HepG2 (cell line): ENCODE results near the gene MYLK2. TPM values are rescaled to one million over a fixed set of nuclear protein-coding genes. Genes with fewer than 3 reads are reported as not detected.

Experiments
- ATAC-seq: fragments of 200-7000 bp; cut with Tn5 transposase; 3 replicates; pipeline ENCODE4 v1.9.1; 2020; ENCODE audit warnings: mild to moderate bottlenecking, moderate library complexity
- BruUV-seq: library from RNA; stranded (reverse); fragments of 400-500 nt; replicated peaks from 2 replicates; lab custom pipeline; 2021; lab: Mats Ljungman, UMichigan
- CTCF ChIA-PET: fragments of 300-600 bp; formaldehyde crosslinking; extraction: SDS; loops from one replicate; lab custom pipeline; 2021; ENCODE audit warnings: low total read pairs, inconsistent platforms, low intra/inter-chr PET ratio; lab: Yijun Ruan, JAX
- POLR2A ChIA-PET: fragments of 350-600 bp; sonication (Branson Sonifier 250); formaldehyde crosslinking; loops from one replicate; lab custom pipeline; 2020; ENCODE audit warnings: antibody characterized with exemption, inconsistent platforms; lab: Yijun Ruan, JAX
- DNase-seq: peaks from one replicate; pipeline ENCODE4 v3.0.0-alpha.2; 2015; ENCODE audit warnings: low spot score
- FAIRE-seq: peaks from 3 replicates; lab custom pipeline; 2011; peaks lifted over from hg19 to GRCh38; lab: Jason Lieb, UNC
- H2AFZ ChIP-seq: one replicate; pipeline ENCODE4 v1.6.1; 2011; ENCODE audit warnings: low read length, inconsistent platforms
- H3K27ac ChIP-seq: fragments of 300-600 bp; 3 replicates; pipeline ENCODE4 v1.8.0; 2011; ENCODE audit warnings: mixed run types, mild to moderate bottlenecking, mixed read lengths, low read length, inconsistent platforms; ENCODE audit not compliant: insufficient read depth; ENCODE audit errors: extremely low read length
- H3K27me3 ChIP-seq, 2 experiments: fragments of 200-600 bp in 1 of 2; 2 replicates in 1 of 2; 3 replicates in 1 of 2; pipeline versions ENCODE4 v1.6.0 to v1.8.0; 2011; ENCODE audit warnings: low read length in 2 of 2, mild to moderate bottlenecking in 2 of 2, moderate library complexity in 2 of 2, inconsistent platforms in 1 of 2; ENCODE audit not compliant: insufficient read depth in 2 of 2, control insufficient read depth in 1 of 2
- H3K36me3 ChIP-seq, 2 experiments: fragments of 200-600 bp in 1 of 2; replicated peaks in 1 of 2; 2 replicates in 1 of 2; 3 replicates in 1 of 2; pipeline versions ENCODE4 v1.5.1 to v1.8.0; 2011; ENCODE audit warnings: low read length in 2 of 2, inconsistent platforms in 1 of 2; ENCODE audit not compliant: insufficient read depth in 2 of 2, control insufficient read depth in 1 of 2
- H3K4me1 ChIP-seq: 2 replicates; pipeline ENCODE4 v1.5.1; 2012; ENCODE audit warnings: low read length, inconsistent platforms; ENCODE audit not compliant: insufficient read depth
- H3K4me2 ChIP-seq: 2 replicates; pipeline ENCODE4 v1.6.0; 2011; ENCODE audit warnings: low read depth, low read length, inconsistent platforms
- H3K4me3 ChIP-seq, 3 experiments: fragments of 200-600 bp in 1 of 3; sonication (generic), shearing (Covaris generic) in 1 of 3; replicated peaks in 1 of 3; 2 replicates each; pipeline ENCODE4 v1.5.1; 2011 to 2016; ENCODE audit warnings: low read length in 3 of 3, inconsistent platforms in 2 of 3, low read depth in 2 of 3, mild to moderate bottlenecking in 2 of 3, control low read depth in 1 of 3, mixed read lengths in 1 of 3; ENCODE audit not compliant: insufficient read depth in 1 of 3
- H3K79me2 ChIP-seq: one replicate; pipeline ENCODE4 v1.6.1; 2011; ENCODE audit warnings: low read length, inconsistent platforms; ENCODE audit not compliant: insufficient read depth
- H3K9ac ChIP-seq: 2 replicates; pipeline ENCODE4 v1.6.0; 2011; ENCODE audit warnings: mild to moderate bottlenecking, low read depth, low read length, inconsistent platforms; ENCODE audit not compliant: insufficient read depth
- H3K9me3 ChIP-seq: 2 replicates; pipeline ENCODE4 v1.5.1; 2012; ENCODE audit warnings: mild to moderate bottlenecking, low read length
- H4K20me1 ChIP-seq: 2 replicates; pipeline ENCODE4 v1.6.0; 2011; ENCODE audit warnings: inconsistent platforms, mild to moderate bottlenecking, low read length, moderate library complexity; ENCODE audit not compliant: insufficient read depth
- MED13 ChIP-seq: sonication (generic); formaldehyde crosslinking; IDR thresholded peaks from 2 replicates; pipeline ENCODE4 v1.5.0; 2020; ENCODE audit warnings: missing genetic modification reagents
- PCBP1 ChIP-seq: fragments of 200-400 bp; formaldehyde crosslinking; IDR thresholded peaks from 2 replicates; pipeline ENCODE4 v1.6.1; 2017; ENCODE audit warnings: mild to moderate bottlenecking, low read depth, low read length, borderline replicate concordance
- PRMT3 ChIP-seq: sonication (generic); formaldehyde crosslinking; IDR thresholded peaks from 2 replicates; pipeline ENCODE4 v1.8.1; 2022; ENCODE audit warnings: low read depth, mild to moderate bottlenecking, moderate library complexity, missing genetic modification reagents, borderline replicate concordance
- RAD51 ChIP-seq: fragments of 450-650 bp; IDR thresholded peaks from 2 replicates; pipeline ENCODE4 v1.6.1; 2016; ENCODE audit warnings: borderline replicate concordance
- SATB2 ChIP-seq: sonication (generic); formaldehyde crosslinking; IDR thresholded peaks from 2 replicates; pipeline ENCODE4 v1.5.0; 2020; ENCODE audit warnings: missing genetic modification reagents
- TRIM22 ChIP-seq: fragments of 450-650 bp; IDR thresholded peaks from 2 replicates; pipeline ENCODE4 v1.6.1; 2017
- ZNF282 ChIP-seq: fragments of 450-650 bp; IDR thresholded peaks from 2 replicates; pipeline ENCODE4 v1.6.1; 2018; ENCODE audit not compliant: partially characterized antibody
- ZNF382 ChIP-seq: sonication (generic); formaldehyde crosslinking; IDR thresholded peaks from 2 replicates; pipeline ENCODE4 v1.5.0; 2020; ENCODE audit warnings: missing genetic modification reagents, mild to moderate bottlenecking, borderline replicate concordance
- ZNF891 ChIP-seq: sonication (generic); formaldehyde crosslinking; IDR thresholded peaks from 2 replicates; pipeline ENCODE4 v1.5.0; 2020; ENCODE audit warnings: mild to moderate bottlenecking, missing genetic modification reagents
- WGBS: methylation state at CpG from one replicate; pipeline ENCODE4 v1.1.6; 2017; ENCODE audit warnings: low lambda C conversion rate; 5-methylcytosine and 5-hydroxymethylcytosine counted together
- in situ Hi-C: cut with HindIII; loops from 2 replicates; pipeline ENCODE4 v1.10.0; 2017; ENCODE audit warnings: low pct_unique_long_range_greater_than_20kb; ENCODE audit not compliant: extremely low pct_ligation_motif_present
- intact Hi-C: fragments of 100-400 bp; cut with micrococcal nuclease; formaldehyde crosslinking; loops from one replicate; pipeline ENCODE4 v1.10.0; 2022; ENCODE audit not compliant: unreplicated experiment
- polyA plus RNA-seq, 8 experiments: library from polyadenylated mRNA; depleted of rRNA in 3 of 8; stranded (reverse) in 7 of 8; unstranded in 1 of 8; fragments of >200 nt; fragmentation: Illumina TruSeq in 4 of 8; extraction: Trizol in 4 of 8; gene quantifications; 2 replicates each; pipeline versions ENCODE4 v1.2.1 to v1.2.3, GENCODE V29; 2011 to 2016; ENCODE audit warnings: low read depth in 4 of 8, missing spikeins in 1 of 8, mixed read lengths in 1 of 8; ENCODE audit not compliant: insufficient read depth in 1 of 8
- total RNA-seq, 5 experiments: library from RNA; depleted of rRNA; stranded (reverse); fragments of >200 nt; fragmentation: Illumina TruSeq; extraction: Trizol; gene quantifications; 2 replicates each; pipeline ENCODE4 v1.2.3, GENCODE V29; 2016; ENCODE audit warnings: low read depth in 1 of 5
- TF ChIP-seq, protein P1 (sequence below): sonication (generic); formaldehyde crosslinking; IDR thresholded peaks from 2 replicates; pipeline ENCODE4 v1.4.0; 2020; ENCODE audit warnings: missing genetic modification reagents, mild to moderate bottlenecking, borderline replicate concordance
- TF ChIP-seq, protein P2 (sequence below): sonication (generic); formaldehyde crosslinking; IDR thresholded peaks from 2 replicates; pipeline ENCODE4 v1.8.0; 2022; ENCODE audit warnings: missing genetic modification reagents, mild to moderate bottlenecking, borderline replicate concordance

The MYLK2 gene
- total and polyA plus RNA-seq, 2 of the 13 experiments (the other 11 are each of a cell fraction or from before 2014, with no cell fraction given): 0.27 TPM; not detected in 1

DNA sequence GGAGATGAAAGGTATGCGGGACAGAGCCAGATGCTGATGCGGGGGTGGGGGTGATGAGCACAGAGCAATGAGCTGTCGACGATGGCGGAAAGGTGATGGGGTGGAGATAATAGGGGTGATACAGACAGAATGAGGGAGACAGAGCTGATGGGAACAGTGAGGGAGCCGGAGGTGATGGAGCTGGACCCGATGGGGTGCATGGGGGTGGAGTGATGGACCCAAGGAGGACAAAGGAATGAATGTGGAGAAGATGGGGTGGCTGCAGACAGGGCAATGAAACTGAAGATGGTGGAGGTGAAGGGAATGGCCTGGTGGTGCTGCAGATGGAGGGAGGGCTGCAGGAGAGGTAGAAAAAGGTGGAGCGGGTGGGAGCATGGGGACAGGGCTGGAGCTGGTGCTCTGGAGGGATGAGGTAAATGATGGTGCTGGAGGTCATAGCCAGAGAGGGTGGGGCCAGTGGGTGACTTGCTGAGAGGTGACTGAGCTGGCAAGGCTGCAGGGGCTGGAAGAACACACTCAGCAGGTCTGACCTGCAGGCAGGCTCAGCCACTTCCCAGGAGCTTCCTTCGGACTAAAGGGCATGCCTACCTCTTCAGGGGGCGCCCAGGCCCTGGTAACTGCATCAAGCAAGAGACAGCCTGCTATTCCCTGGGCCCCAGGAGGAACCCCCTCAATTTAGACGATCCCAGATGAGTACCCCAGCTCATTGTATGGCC, 32.2 kb downstream of the MYLK2 start:
- Histone ChIP-seq H3K36me3 (no peaks in the 10 kb centered on the region), H3K9me3 (no peaks in the 10 kb centered on the region), H3K4me1 (no peaks in the 10 kb centered on the region), H2AFZ (no peak overlapping the region), H3K79me2 (no peaks in the 10 kb centered on the region), H3K27me3 (peaks cover 22 to 51% of the 10 kb centered on the region in 2 experiments), H4K20me1 (no peaks in the 10 kb centered on the region), H3K4me3 (no peak overlapping the region)
- intact Hi-C loops: loop anchor here (5.0 kb wide), 1 partner anchor 166 kb away; no protein-coding TSS in a partner anchor
- POLR2A ChIA-PET: interaction anchor here (0.9 kb wide), 1 partner anchor 100 kb away, joined by 3 read pairs; the partner anchor contains the start of gene PDRG1
- no TSS peak for BruUV-seq
- ATAC-seq (no peak), FAIRE-seq (no peak), DNase-seq (no peak)
- 11% methylated on average over 10 of the region's 11 CpGs for WGBS
- TF ChIP-seq TRIM22 (peak; percentile 67; the same call in 1 of the 2 replicates), ZNF282 (peak; percentile 65), ZNF891 (CRISPR knock-in tag) (no peak), PRMT3 (CRISPR knock-in tag) (no peak), ZNF382 (no peak)
- TF ChIP-seq, all 625 proteins: peak for 2
- Histone ChIP-seq H3K4me2 (no peak overlapping the region), H3K9ac (no peak overlapping the region), H3K27ac (no peak overlapping the region)
- CTCF ChIA-PET: interaction anchor here (3.1 to 4.7 kb wide), 2 partner anchors 101 to 180 kb away, joined by 47 to 64 read pairs; partner anchors contain the start of gene PDRG1
- in situ Hi-C loops: no loop called here

GRCh38 chr20:31853481-31853880, 34.3 kb downstream of the MYLK2 start:
- CTCF ChIA-PET: interaction anchor here (2.2 to 4.7 kb wide), 3 partner anchors 31 to 178 kb away, joined by 8 to 64 read pairs (median 47); partner anchors contain the start of gene PDRG1
- Histone ChIP-seq H3K27me3 (peaks cover 25 to 55% of the 10 kb centered on the region in 2 experiments), H3K36me3 (no peaks in the 10 kb centered on the region), H3K4me1 (no peaks in the 10 kb centered on the region), H2AFZ (no peak overlapping the region), H4K20me1 (no peaks in the 10 kb centered on the region), H3K9ac (no peak overlapping the region), H3K27ac (no peak overlapping the region), H3K4me3 (no peak overlapping the region), H3K9me3 (no peaks in the 10 kb centered on the region), H3K4me2 (no peak overlapping the region), H3K79me2 (no peaks in the 10 kb centered on the region)
- FAIRE-seq: no peak
- WGBS: 8% methylated on average over 7 of the region's 7 CpGs
- POLR2A ChIA-PET: no interaction called here
- intact Hi-C loops: loop anchor here (5.0 kb wide), 1 partner anchor 164 kb away; no protein-coding TSS in a partner anchor
- BruUV-seq: no TSS peak
- ATAC-seq: no peak
- no peak for DNase-seq
- in situ Hi-C loops: no loop called here
- TF ChIP-seq, protein P1, sequence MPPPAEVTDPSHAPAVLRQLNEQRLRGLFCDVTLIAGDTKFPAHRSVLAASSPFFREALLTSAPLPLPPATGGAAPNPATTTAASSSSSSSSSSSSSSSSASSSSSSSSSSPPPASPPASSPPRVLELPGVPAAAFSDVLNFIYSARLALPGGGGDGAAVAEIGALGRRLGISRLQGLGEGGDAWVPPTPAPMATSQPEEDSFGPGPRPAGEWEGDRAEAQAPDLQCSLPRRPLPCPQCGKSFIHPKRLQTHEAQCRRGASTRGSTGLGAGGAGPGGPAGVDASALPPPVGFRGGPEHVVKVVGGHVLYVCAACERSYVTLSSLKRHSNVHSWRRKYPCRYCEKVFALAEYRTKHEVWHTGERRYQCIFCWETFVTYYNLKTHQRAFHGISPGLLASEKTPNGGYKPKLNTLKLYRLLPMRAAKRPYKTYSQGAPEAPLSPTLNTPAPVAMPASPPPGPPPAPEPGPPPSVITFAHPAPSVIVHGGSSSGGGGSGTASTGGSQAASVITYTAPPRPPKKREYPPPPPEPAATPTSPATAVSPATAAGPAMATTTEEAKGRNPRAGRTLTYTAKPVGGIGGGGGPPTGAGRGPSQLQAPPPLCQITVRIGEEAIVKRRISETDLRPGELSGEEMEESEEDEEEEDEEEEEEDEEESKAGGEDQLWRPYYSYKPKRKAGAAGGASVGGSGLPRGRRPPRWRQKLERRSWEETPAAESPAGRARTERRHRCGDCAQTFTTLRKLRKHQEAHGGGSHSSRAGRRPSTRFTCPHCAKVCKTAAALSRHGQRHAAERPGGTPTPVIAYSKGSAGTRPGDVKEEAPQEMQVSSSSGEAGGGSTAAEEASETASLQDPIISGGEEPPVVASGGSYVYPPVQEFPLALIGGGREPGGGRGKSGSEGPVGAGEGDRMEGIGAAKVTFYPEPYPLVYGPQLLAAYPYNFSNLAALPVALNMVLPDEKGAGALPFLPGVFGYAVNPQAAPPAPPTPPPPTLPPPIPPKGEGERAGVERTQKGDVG: no peak
- TF ChIP-seq RAD51 (no peak), PCBP1 (no peak), SATB2 (no peak), MED13 (CRISPR knock-in tag) (no peak)
- TF ChIP-seq, protein P2, sequence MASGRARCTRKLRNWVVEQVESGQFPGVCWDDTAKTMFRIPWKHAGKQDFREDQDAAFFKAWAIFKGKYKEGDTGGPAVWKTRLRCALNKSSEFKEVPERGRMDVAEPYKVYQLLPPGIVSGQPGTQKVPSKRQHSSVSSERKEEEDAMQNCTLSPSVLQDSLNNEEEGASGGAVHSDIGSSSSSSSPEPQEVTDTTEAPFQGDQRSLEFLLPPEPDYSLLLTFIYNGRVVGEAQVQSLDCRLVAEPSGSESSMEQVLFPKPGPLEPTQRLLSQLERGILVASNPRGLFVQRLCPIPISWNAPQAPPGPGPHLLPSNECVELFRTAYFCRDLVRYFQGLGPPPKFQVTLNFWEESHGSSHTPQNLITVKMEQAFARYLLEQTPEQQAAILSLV (CRISPR knock-in tag): no peak
